GM12873 (cell line): Measurements from ENCODE around the gene BMPR1B.

ENCODE experiments used
- CTCF ChIP-seq: IDR thresholded peaks from 2 replicates; pipeline ENCODE4 v1.5.1; 2012; ENCODE audit warnings: low read depth, mild to moderate bottlenecking, moderate library complexity, low read length, control low read depth; ENCODE audit not compliant: insufficient read depth; ENCODE audit errors: missing control alignments

BMPR1B gene

GRCh38 chr4:94939791-94940519 lies 182.2 kb downstream of the BMPR1B start:
- no peak for TF ChIP-seq CTCF

GRCh38 chr4:94940520-94940908 lies 182.8 kb downstream of the BMPR1B start:
- no peak for TF ChIP-seq CTCF

GRCh38 chr4:94941706-94942105 lies 184.0 kb downstream of the BMPR1B start:
- no peak for TF ChIP-seq CTCF

GRCh38 chr4:94944726-94945125 lies 187.0 kb downstream of the BMPR1B start:
- no peak for TF ChIP-seq CTCF

GRCh38 chr4:94947681-94948108 lies 189.9 kb downstream of the BMPR1B start:
- TF ChIP-seq CTCF: no peak

GRCh38 chr4:94954251-94954650 lies 196.5 kb downstream of the BMPR1B start:
- TF ChIP-seq CTCF: no peak

- TF ChIP-seq CTCF: no peak
Measured at GRCh38 chr4:94957030-94957429, 199.3 kb downstream of the BMPR1B start.
